Neural cell (in vitro differentiated cells): ENCODE data around the gene CRAT. TPM values are rescaled to one million over a fixed set of nuclear protein-coding genes. Genes with fewer than 3 reads are reported as not detected.

Experiments
- H2AFZ ChIP-seq: fragments of 200-600, 300-800 bp; sonication (generic), shearing (Covaris generic); 2 replicates; pipeline ENCODE4 v1.6.0; 2014; ENCODE audit warnings: low read depth, mild to moderate bottlenecking, antibody characterized with exemption, low read length, moderate library complexity
- H3F3A ChIP-seq: fragments of 200-600 bp; shearing (Covaris generic); 2 replicates; pipeline ENCODE4 v1.6.1; 2016; ENCODE audit warnings: mild to moderate bottlenecking, moderate library complexity, mixed read lengths, antibody characterized with exemption, low read length; ENCODE audit not compliant: insufficient read depth, poor library complexity, severe bottlenecking
- H3K27ac ChIP-seq: fragments of 200-600, 300-800 bp; sonication (generic), shearing (Covaris generic); 2 replicates; pipeline ENCODE4 v1.5.1; 2014; ENCODE audit warnings: mild to moderate bottlenecking, low read length, moderate library complexity
- H3K27me3 ChIP-seq: fragments of 300-800, 200-600 bp; sonication (generic), shearing (Covaris generic); 2 replicates; pipeline ENCODE4 v1.6.0; 2014; ENCODE audit warnings: mild to moderate bottlenecking, low read depth, low read length, moderate library complexity; ENCODE audit not compliant: insufficient read depth
- H3K36me3 ChIP-seq: fragments of 300-800, 200-600 bp; sonication (generic), shearing (Covaris generic); 2 replicates; pipeline ENCODE4 v1.5.1; 2014; ENCODE audit warnings: mild to moderate bottlenecking, antibody characterized with exemption, low read length, moderate library complexity; ENCODE audit not compliant: insufficient read depth
- H3K4me2 ChIP-seq: fragments of 300-800, 200-600 bp; sonication (generic), shearing (Covaris generic); 2 replicates; pipeline ENCODE4 v1.6.0; 2014; ENCODE audit warnings: mild to moderate bottlenecking, low read length
- H3K4me3 ChIP-seq: fragments of 300-800, 200-600 bp; sonication (generic), shearing (Covaris generic); 2 replicates; pipeline ENCODE4 v1.5.1; 2014; ENCODE audit warnings: mild to moderate bottlenecking, low read length, moderate library complexity
- H3K79me2 ChIP-seq: fragments of 200-600 bp; shearing (Covaris generic); replicated peaks from 2 replicates; pipeline ENCODE4 v1.6.0; 2014; ENCODE audit warnings: mild to moderate bottlenecking, low read length, moderate library complexity; ENCODE audit not compliant: insufficient read depth
- H3K9ac ChIP-seq: fragments of 300-800, 200-600 bp; sonication (generic), shearing (Covaris generic); 2 replicates; pipeline ENCODE4 v1.6.1; 2016; ENCODE audit warnings: mild to moderate bottlenecking, low read length, mixed read lengths
- H3K9me2 ChIP-seq: fragments of 200-600 bp; shearing (Covaris generic); 2 replicates; pipeline ENCODE4 v1.6.1; 2016; ENCODE audit warnings: mild to moderate bottlenecking, low read length, mixed read lengths; ENCODE audit not compliant: insufficient read depth
- H3K9me3 ChIP-seq: fragments of 200-600, 300-800 bp; sonication (generic), shearing (Covaris generic); 2 replicates; pipeline ENCODE4 v1.6.1; 2016; ENCODE audit warnings: mild to moderate bottlenecking, mixed run types, low read length, moderate library complexity, mixed read lengths
- H4K20me1 ChIP-seq: fragments of 200-600 bp; shearing (Covaris generic); 2 replicates; pipeline ENCODE4 v1.6.1; 2016; ENCODE audit warnings: mild to moderate bottlenecking, mixed run types; ENCODE audit not compliant: insufficient read depth
- EP300 ChIP-seq: fragments of 450-650 bp; conservative IDR thresholded peaks from 2 replicates; pipeline ENCODE4 v1.6.1; 2014; ENCODE audit warnings: antibody characterized with exemption, mild to moderate bottlenecking, moderate library complexity; ENCODE audit not compliant: poor library complexity, severe bottlenecking
- EZH2 ChIP-seq: fragments of 200-600, 300-800 bp; shearing (Covaris generic), sonication (generic); IDR thresholded peaks from 2 replicates; pipeline ENCODE4 v1.6.1; 2014; ENCODE audit warnings: antibody characterized with exemption, low read length, borderline replicate concordance, mild to moderate bottlenecking; ENCODE audit not compliant: insufficient read depth, poor library complexity, severe bottlenecking
- MXI1 ChIP-seq: fragments of 450-650 bp; conservative IDR thresholded peaks from 2 replicates; pipeline ENCODE4 v1.6.1; 2014; ENCODE audit warnings: antibody characterized with exemption, mild to moderate bottlenecking; ENCODE audit not compliant: poor library complexity, severe bottlenecking
- POLR2AphosphoS5 ChIP-seq: IDR thresholded peaks from 2 replicates; pipeline ENCODE4 v1.6.1; 2012
- RAD21 ChIP-seq: fragments of 450-650 bp; conservative IDR thresholded peaks from 2 replicates; pipeline ENCODE4 v1.6.1; 2014; ENCODE audit warnings: antibody characterized with exemption, mild to moderate bottlenecking, moderate library complexity
- REST ChIP-seq: IDR thresholded peaks from 2 replicates; pipeline ENCODE4 v1.6.1; 2012; ENCODE audit warnings: borderline replicate concordance
- SMC3 ChIP-seq: fragments of 450-650 bp; conservative IDR thresholded peaks from 2 replicates; pipeline ENCODE4 v1.6.1; 2014; ENCODE audit warnings: antibody characterized with exemption, mild to moderate bottlenecking, moderate library complexity; ENCODE audit not compliant: poor library complexity
- TAF1 ChIP-seq: IDR thresholded peaks from 2 replicates; pipeline ENCODE4 v1.6.1; 2012; ENCODE audit warnings: low read depth
- polyA plus RNA-seq: library from polyadenylated mRNA; depleted of rRNA; stranded (reverse); fragments of >200 nt; gene quantifications from 2 replicates; pipeline ENCODE4 v1.2.3, GENCODE V29; 2014
- TF ChIP-seq, protein P1 (sequence below): fragments of 450-650 bp; IDR thresholded peaks from 2 replicates; pipeline ENCODE4 v1.5.1; 2014; ENCODE audit warnings: antibody characterized with exemption, mild to moderate bottlenecking, moderate library complexity; ENCODE audit not compliant: poor library complexity, severe bottlenecking

CRAT gene
- polyA plus RNA-seq, 1 donor from 2014 or later = 14.3 TPM

DNA sequence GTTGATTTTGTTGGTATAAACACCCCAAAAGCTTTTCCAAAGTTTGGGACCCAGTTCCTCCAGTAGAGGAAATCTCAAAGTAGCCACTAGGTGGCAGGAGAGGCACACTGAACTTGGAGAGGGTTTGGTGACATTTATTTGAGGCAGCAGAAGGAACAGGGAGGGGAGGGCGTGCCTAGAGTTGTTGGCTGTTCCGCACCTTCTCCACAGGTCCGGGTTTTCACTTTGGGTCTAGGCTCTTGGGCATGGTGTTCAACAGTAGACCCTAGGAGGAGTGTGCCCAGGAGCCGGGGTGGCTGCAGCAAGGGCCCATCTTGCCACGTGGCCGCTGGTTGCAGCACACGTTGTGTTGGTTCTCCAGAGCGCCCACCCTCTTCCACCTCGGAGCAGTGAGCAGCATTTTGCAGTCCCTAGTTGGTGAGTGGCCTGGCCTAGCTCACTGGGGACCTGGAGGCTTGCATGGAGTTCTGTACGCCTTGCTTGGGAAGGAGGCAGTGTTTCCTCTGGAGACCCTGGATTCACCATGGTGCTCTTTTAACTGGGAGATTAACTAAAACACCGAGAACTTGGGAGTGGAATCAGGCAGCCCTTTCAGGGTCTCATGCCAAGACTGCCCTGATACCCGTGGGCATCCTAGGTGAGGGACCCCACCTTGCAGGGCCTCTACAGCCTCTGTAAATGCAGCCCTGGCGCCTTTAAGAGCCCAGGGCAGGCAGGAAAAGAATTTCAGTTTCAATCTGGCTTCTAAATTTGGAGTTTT, 28.8 kb upstream of the CRAT start:
- Histone ChIP-seq H3K79me2 (no peaks in the 10 kb centered on the region), H3K9ac (peak overlapping the region; percentile 96), H2AFZ (no peak overlapping the region), H3K4me2 (peak overlapping the region; percentile 42), H3K9me2 (no peaks in the 10 kb centered on the region), H3K27me3 (no peaks in the 10 kb centered on the region), H3K9me3 (no peaks in the 10 kb centered on the region), H3F3A (no peaks in the 10 kb centered on the region), H4K20me1 (no peaks in the 10 kb centered on the region), H3K27ac (peak overlapping the region; percentile 99), H3K36me3 (no peaks in the 10 kb centered on the region), H3K4me3 (peak overlapping the region; percentile 58)
- TF ChIP-seq SMC3 (peak; percentile 95), EP300 (no peak), REST (no peak), RAD21 (peak; percentile 96), TAF1 (no peak), EZH2 (no peak), POLR2AphosphoS5 (no peak), MXI1 (peak; percentile 86)
- TF ChIP-seq, protein P1, sequence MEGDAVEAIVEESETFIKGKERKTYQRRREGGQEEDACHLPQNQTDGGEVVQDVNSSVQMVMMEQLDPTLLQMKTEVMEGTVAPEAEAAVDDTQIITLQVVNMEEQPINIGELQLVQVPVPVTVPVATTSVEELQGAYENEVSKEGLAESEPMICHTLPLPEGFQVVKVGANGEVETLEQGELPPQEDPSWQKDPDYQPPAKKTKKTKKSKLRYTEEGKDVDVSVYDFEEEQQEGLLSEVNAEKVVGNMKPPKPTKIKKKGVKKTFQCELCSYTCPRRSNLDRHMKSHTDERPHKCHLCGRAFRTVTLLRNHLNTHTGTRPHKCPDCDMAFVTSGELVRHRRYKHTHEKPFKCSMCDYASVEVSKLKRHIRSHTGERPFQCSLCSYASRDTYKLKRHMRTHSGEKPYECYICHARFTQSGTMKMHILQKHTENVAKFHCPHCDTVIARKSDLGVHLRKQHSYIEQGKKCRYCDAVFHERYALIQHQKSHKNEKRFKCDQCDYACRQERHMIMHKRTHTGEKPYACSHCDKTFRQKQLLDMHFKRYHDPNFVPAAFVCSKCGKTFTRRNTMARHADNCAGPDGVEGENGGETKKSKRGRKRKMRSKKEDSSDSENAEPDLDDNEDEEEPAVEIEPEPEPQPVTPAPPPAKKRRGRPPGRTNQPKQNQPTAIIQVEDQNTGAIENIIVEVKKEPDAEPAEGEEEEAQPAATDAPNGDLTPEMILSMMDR = peak; percentile 96

- no peaks in the 10 kb centered on the region for H4K20me1 ChIP-seq
- TF ChIP-seq POLR2AphosphoS5 = no peak
- TF ChIP-seq EZH2 = no peak
- TF ChIP-seq, protein P1 = no peak
- TF ChIP-seq TAF1 = no peak
- TF ChIP-seq SMC3 = no peak
- no peak overlapping the region for H3K4me2 ChIP-seq
- no peak overlapping the region for H3K9ac ChIP-seq
- no peak overlapping the region for H3K4me3 ChIP-seq
- H3F3A ChIP-seq = no peaks in the 10 kb centered on the region
- H3K79me2 ChIP-seq = no peaks in the 10 kb centered on the region
- no peaks in the 10 kb centered on the region for H3K9me2 ChIP-seq
- no peaks in the 10 kb centered on the region for H3K27me3 ChIP-seq
- no peaks in the 10 kb centered on the region for H3K9me3 ChIP-seq
- H3K27ac ChIP-seq = no peak overlapping the region
- no peak overlapping the region for H2AFZ ChIP-seq
- no peaks in the 10 kb centered on the region for H3K36me3 ChIP-seq
These were observed 28.1 kb upstream of the CRAT start for GRCh38 chr9:129138476-129139232.
